CD4-positive, alpha-beta T cell treated with Interleukin-2 at 100 ng/mL for 4 hours (primary cell): ENCODE results near the gene MILR1.

Experiments
- DNase-seq: peaks from one replicate; pipeline ENCODE4 v3.0.0-alpha.2; 2020; ENCODE audit warnings: low spot score

Gene MILR1

DNA sequence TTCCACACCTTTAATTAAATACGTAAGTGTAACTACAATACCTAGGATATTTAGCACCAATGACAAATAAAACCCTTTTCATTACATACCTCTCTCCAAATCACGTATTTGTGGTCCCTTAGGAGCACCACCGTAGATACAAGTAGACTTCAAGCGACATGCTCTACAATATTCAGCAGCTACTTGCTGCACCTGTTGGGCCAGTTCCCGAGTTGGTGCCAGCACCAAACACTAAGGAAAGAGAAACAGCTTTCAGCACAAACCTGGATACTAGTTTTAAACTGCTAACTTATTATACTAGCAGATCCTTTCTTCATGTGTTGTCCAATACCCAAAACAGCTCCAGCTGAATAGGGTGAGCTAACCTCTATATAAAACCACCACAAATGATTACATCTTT, 54.4 kb downstream of the MILR1 start:
- DNase-seq: no peak

DNA sequence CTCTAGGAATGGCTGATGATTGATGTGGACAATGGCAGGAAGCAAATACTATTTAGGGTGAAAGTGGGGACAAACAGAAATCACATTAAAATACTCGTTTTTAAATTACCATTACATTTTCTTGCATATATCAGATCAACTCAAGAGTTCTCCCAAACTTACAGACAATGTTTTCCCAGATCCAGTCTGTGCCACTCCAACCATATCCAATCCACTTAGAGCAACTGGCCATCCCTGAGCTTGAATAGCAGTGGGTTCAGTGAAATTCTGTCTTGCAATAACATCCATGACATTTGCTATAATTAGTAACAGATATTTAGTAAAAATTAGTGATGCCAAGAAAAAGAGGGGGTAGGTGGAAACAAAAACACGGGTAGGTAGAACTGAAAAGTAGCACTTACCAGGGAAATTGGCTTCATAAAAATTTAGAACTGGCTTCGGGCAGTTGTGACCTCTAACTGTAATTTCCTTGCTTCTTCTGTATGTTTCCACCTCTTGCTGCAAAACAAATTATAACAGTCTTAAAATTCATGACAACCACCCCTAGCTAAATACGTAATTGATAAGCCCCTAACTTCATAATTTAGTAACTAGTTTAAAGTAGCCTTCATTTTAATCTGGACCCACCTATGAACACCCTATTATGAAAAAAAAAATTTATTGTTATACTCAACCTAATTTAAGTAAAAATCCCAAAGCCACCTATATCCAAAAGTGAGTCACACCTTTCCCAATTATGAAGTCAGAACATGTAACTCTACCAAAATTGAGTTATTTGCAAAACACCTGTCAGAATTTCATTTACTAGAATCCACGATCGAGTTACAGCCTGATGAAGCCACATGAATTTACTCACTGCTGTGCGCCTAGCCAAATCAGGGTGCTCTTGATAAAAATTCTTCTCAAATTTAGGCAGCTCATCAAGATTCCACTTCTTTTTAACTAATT, 55.2 kb downstream of the MILR1 start:
- DNase-seq: no peak

DNA sequence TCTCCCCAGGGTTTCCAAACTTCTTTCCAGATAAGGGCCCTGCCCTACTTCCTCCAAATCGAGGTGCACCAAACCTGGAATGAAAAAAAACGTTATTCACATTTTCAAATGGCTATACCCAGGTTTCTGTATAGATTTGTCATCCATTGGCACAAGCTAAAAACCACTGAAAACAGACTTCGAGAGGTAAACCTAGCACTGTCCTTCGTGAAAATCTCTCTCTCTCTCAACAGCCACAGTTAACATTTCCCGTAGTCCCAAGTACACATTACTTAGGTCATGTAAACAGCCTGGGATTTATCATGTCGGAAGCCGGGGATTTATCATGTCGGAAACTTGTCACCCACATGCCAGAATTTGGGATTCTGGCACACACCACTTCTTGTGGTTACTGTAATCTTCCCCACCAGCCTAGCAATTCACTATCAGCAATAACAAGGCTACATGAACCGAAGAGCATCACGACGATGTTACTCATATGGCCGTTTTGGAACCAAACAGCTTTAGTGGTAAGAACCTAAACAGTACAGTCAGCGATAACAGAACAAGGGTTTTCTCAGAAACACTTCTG, 55.9 kb downstream of the MILR1 start:
- DNase-seq: no peak

DNA sequence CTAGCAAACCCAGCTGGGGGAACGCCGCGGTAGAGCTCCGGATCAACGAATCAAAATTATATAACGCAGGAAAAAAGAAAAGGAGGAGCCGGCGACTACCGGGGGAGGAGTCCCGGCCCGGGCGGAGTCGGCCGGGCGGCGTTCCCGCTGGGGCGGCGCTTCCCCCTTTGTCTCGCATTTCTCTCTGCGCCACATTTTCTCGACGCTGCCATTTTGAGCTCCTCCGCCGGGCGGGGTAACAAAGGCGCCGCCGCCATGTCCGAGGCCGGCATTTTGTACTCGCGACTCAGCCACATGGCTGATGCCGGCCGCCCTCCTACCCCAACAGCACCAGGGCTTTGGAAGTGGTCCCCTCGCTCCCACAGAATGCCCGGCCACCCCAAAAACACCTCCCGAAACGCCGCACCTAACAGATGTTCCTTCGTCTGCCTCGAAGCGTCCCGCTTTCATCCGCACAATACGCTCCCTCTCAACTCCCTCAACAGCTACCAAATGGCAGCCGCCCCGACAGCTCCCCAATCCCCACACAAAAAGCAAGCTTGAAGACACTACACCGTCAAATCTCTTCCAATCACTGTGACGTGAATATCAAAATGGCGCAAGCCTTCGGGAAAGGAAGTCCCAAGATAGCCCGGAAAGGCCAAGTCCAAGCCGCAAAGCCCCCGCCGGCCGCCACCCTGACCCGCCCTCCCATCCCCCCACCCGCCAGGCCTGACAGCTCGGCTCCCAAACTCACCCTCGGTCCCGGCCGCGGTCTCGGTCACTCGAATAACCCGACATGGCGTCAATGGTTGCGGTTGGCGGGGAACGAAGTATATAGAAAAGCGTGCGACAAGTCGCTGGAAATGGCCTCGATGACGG, 56.7 kb downstream of the MILR1 start:
- peak; percentile 94 for DNase-seq

DNA sequence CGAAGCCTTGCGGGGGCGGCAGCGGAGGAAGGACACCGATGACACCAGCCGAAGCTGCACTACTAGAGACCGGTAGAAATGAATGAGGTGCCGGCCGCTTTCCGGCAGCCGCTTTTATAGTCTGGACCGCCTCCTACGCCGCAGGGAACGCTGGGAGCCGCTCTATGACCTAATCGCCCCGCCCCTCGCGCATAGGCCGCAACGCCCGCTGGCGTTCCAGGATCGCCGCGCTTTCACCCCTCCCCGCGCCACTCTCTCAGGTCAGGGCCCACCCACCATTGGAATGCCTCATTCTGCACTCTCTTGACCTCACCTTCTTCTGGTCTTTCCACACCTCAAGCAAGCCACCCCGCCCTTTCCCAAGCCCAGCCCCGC, 57.3 kb downstream of the MILR1 start, which contains the start of gene DDX5:
DDX5 (minus strand) TSS at position 89 of the 375 bp plus-strand sequence. CDS start 170 bp downstream, outside the sequence.
- peak; percentile 97 for DNase-seq

DNA sequence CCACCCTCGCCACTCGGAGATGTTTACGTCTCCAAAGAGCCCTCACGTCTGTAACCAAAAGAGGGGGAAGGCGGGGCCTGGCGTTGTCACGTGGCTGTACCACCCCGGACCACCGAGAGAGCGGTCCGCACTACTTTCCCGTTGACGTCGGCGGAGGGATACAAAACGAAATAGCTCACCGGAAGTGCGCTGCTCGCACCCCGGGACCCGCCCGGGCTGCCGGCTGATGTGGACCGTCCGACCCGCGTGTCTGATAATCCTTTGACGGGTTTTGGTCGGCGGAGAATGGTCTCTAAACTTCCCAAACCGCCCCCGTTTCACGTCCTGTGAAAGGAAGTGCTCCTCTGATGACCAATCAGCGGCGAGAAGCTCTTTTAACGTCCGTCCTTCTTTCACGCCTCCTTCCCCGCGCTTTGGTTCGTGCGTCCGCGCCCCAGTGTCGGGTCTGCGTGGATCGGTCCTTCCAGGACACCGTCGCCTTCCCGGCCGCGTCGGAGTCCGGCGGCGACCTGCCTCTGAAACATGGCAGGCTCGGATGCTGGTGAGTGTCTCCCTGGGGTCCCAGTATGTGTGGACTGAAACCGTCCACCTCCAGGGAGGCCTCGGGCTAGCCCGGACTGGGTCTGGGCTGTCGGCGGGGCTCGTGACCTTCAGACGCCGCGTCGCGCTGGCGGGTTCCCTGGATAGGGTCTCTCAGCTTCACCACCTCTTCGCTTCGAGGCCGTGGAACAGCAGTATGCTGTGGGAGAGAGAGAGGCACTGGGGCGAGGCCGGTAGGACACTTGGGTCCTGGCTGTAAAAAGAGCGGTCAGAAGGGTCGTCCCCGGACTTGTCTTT, 57.9 kb downstream of the MILR1 start, which contains the start of gene CEP95:
CEP95 (plus strand) TSS at position 402 of the 837 bp plus-strand sequence; CDS start at position 523, 121 bp downstream.
- DNase-seq: peak; percentile 97

DNA sequence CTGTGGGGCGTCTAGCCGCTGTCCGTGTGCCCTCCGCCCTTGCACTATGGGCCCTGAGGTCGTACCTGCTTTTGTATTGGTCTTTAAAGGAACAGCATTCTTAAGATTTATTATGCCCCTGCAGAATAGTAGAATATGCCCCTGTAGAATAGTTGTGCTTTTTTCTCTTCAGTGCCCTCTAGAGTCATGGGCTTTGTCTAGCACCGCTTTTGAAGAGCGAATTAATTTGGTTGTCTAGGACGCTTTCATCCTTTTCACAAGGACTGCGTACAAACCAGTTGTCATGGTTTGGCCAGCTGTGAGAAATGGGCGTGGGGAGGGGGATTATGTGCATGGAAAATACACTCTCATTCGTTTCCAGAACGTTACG, 58.5 kb downstream of the MILR1 start:
- peak; percentile 77 for DNase-seq

DNA sequence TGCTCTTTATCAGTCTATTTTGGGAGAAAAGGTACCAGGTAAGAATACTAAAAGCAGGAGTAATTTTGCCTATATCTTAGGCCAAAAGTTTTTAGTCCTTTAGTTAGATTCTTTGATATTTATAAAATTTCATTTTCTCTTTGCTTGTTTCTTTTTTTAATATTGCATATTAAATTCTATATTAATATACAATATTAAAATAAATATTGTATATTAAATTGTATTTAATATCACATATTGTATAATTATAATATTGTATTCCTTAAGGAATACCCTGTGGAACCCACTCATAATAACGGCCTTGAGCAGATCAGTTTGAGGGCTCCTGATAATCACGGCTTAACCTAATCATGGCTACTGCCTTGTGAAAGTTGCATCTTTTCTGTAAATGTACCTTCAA, 59.8 kb downstream of the MILR1 start:
- no peak for DNase-seq

DNA sequence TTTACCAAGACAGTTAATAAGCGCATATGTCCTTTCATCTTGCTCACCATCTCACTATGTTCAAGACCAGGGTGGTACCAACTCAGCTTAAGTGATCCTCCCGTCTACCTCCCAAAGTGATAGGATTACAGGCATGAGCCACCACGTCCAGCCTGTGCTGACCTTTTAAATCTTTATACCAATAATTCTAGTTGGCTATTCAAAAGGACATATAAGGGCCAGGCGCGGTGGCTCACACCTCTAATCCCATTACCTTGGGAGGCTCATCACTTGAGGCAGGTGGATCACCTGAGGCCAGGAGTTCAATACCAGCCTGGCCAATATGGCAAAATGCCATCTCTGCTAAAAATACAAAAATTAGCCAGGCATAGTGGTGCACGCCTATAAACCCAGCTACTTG, 60.3 kb downstream of the MILR1 start:
- no peak for DNase-seq

DNA sequence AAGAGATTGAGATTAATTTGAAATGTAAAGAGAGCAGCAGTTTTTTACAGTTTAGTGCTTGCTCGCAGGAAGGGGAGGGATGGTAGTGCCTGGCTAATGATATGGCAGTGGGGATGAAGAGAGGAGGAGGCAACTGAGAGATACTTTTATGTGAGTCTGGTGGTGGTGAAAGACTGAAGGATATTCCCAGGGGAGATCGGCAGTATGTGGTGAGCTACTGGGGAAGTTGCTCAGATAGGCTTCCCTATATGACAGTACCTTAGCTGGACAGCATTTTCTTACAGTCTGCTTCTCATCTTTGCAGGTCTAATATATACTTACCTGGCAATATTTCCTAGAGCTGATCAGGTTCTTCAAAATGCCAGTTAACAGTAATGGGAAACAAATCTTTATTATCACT, 66.5 kb downstream of the MILR1 start:
- DNase-seq: no peak

DNA sequence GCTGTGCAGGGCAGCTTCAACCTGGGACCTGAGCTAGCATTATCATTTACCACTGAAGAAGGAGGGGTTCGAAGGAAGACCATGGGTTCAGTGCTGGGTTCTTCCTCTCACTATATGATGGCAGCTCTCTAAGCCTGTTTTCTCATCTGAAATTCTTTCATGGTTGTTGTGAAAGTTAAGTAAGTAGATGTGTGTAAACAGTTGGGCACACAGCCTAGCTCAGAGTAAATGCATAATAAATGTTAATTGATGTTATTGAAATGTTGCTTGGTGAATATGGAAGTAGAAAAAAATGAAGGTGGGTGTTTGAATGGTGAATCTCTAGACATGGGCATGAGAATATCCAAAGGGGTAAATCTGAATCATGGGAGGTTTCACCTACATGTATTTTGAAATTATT, 66.9 kb downstream of the MILR1 start:
- no peak for DNase-seq
